BJ (cell line): ENCODE measurements around the gene CAMSAP2. TPM values are rescaled to one million over a fixed set of nuclear protein-coding genes. Genes with fewer than 3 reads are reported as not detected.

Source experiments
- CTCF ChIA-PET: fragments of 350-600 bp; formaldehyde crosslinking; extraction: SDS; loops from one replicate; lab custom pipeline; 2021; ENCODE audit warnings: antibody characterized with exemption, inconsistent platforms; lab: Yijun Ruan, JAX
- POLR2A ChIA-PET: fragments of 300-600 bp; sonication (Branson Sonifier 250); formaldehyde crosslinking; extraction: SDS; loops from one replicate; lab custom pipeline; 2021; ENCODE audit warnings: antibody characterized with exemption; lab: Charles Lee
- DNase-seq: peaks from one replicate; pipeline ENCODE4 v3.0.0-alpha.2; 2011; ENCODE audit warnings: low read depth
- H3K27me3 ChIP-seq: 2 replicates; pipeline ENCODE4 v1.6.0; 2011; ENCODE audit warnings: low read length; ENCODE audit not compliant: control insufficient read depth, insufficient read depth
- H3K36me3 ChIP-seq: 2 replicates; pipeline ENCODE4 v1.5.1; 2011; ENCODE audit warnings: low read length; ENCODE audit not compliant: control insufficient read depth, insufficient read depth
- H3K4me3 ChIP-seq: 2 replicates; pipeline ENCODE4 v1.5.1; 2011; ENCODE audit warnings: low read depth, mild to moderate bottlenecking, control low read depth, low read length
- CTCF ChIP-seq: IDR thresholded peaks from 2 replicates; pipeline ENCODE4 v1.5.1; 2011; ENCODE audit warnings: low read depth, mild to moderate bottlenecking, control low read depth, inconsistent platforms, low read length, moderate library complexity; ENCODE audit not compliant: insufficient read depth
- polyA plus RNA-seq: library from polyadenylated mRNA; depleted of rRNA; stranded (reverse); fragments of >200 nt; gene quantifications from 2 replicates; pipeline ENCODE4 v1.2.3, GENCODE V29; 2011

The CAMSAP2 gene
- polyA plus RNA-seq, 1 experiment = 7.5 TPM

GRCh38 chr1:200762089-200762488 is 23.4 kb downstream of the CAMSAP2 start:
- ChIA-PET POLR2A (no interaction called here), CTCF (no interaction called here)
- no peak for TF ChIP-seq CTCF

GRCh38 chr1:200767321-200767720 is 28.6 kb downstream of the CAMSAP2 start:
- DNase-seq = no peak
- ChIA-PET CTCF (interaction anchor here (0.6 to 1.3 kb wide), 3 partner anchors 131 to 1461 kb away, joined by 3 to 5 read pairs (median 4); no protein-coding TSS in a partner anchor), POLR2A (no interaction called here)
- H3K36me3 ChIP-seq = peaks cover 1% of the 10 kb centered on the region
- H3K27me3 ChIP-seq = no peaks in the 10 kb centered on the region
- no peak overlapping the region for H3K4me3 ChIP-seq
- TF ChIP-seq CTCF = no peak

More at GRCh38 chr1:200762089-200762488, 23.4 kb downstream of the CAMSAP2 start:
- Histone ChIP-seq H3K27me3 (no peaks in the 10 kb centered on the region), H3K36me3 (no peaks in the 10 kb centered on the region; the same call in 1 of the 2 replicates), H3K4me3 (no peak overlapping the region)
- DNase-seq = no peak

GRCh38 chr1:200771625-200772555 is 33.2 kb downstream of the CAMSAP2 start:
- ChIA-PET CTCF (interaction anchor here (1.5 kb wide), 1 partner anchor 32 kb away, joined by 3 read pairs; no protein-coding TSS in a partner anchor), POLR2A (interaction anchor here (0.5 kb wide), 1 partner anchor 212 kb away, joined by 3 read pairs; no protein-coding TSS in a partner anchor)
- Histone ChIP-seq H3K4me3 (no peak overlapping the region), H3K36me3 (peaks cover 1% of the 10 kb centered on the region), H3K27me3 (no peaks in the 10 kb centered on the region)
- DNase-seq = no peak
- TF ChIP-seq CTCF = no peak

GRCh38 chr1:200774311-200774710 is 35.6 kb downstream of the CAMSAP2 start:
- TF ChIP-seq CTCF = no peak
- DNase-seq = no peak
- POLR2A ChIA-PET = no interaction called here
- CTCF ChIA-PET = interaction anchor here (0.7 to 1.4 kb wide), 2 partner anchors 28 to 54 kb away, joined by 3 to 4 read pairs; no protein-coding TSS in a partner anchor
- H3K27me3 ChIP-seq = no peaks in the 10 kb centered on the region
- no peak overlapping the region for H3K4me3 ChIP-seq
- H3K36me3 ChIP-seq = peaks cover 2% of the 10 kb centered on the region
